Measurements from ENCODE around the gene PLA2G12B.

The PLA2G12B gene

DNA sequence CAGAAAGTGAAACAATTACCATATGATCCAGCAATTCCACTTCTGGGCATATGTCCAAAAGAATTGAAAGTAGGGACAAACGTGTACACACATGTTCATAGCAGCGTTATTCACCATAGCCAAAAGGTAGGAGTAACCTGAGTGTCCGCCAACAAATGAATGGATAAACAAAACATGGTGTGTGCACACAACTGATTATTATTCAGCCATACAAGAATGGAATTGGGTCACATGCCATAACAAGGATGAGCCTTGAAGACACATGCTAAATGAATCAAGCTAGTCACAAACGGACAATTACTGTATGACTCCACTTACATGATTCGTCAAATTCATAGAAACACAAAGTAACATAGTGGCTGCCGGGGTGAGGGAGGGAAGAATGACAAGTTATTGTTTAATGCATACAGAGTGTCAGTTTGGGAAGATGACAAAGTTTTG, 65.2 kb downstream of the PLA2G12B start:
- Mint-ChIP-seq H3K9me3 (ENCODE audit: low read depth) (no peaks in the 10 kb centered on the region), H3K36me3 (peaks cover 15% of the 10 kb centered on the region), H3K4me1 (ENCODE audit: low read depth) (peaks cover 21% of the 10 kb centered on the region), H3K4me3 (no peak overlapping the region), H3K27ac (no peak overlapping the region), H3K27me3 (peaks cover 3% of the 10 kb centered on the region)

DNA sequence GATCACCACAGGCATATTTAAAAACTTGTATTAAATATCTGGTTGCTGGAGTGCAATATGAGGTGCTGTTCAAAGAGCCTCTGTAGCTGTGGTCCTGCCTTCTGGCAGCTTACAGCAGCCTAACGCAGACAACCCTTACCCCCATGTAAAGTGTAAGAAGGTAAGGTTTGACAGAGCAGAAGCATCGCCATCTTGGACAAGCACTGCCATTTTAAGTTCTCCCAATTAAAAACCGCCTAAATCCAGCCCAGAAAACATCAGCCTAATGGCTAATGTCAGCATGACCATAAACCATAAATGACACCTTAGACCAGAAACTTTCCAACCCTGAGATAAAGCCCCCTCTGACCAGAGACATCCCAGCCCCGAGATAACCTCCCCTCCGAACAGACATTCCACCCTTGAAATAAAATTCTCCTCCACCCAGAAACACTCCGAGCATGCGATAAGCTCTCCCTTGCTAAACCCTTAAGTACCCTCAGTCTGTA, 66.4 kb downstream of the PLA2G12B start:
- H3K36me3 Mint-ChIP-seq, result peaks cover 18% of the 10 kb centered on the region
- H3K4me1 Mint-ChIP-seq (ENCODE audit: low read depth), result peaks cover 21% of the 10 kb centered on the region
- H3K27me3 Mint-ChIP-seq, result no peaks in the 10 kb centered on the region
- H3K4me3 Mint-ChIP-seq, result no peak overlapping the region
- H3K9me3 Mint-ChIP-seq (ENCODE audit: low read depth), result no peaks in the 10 kb centered on the region
- no peak overlapping the region for H3K27ac Mint-ChIP-seq

DNA sequence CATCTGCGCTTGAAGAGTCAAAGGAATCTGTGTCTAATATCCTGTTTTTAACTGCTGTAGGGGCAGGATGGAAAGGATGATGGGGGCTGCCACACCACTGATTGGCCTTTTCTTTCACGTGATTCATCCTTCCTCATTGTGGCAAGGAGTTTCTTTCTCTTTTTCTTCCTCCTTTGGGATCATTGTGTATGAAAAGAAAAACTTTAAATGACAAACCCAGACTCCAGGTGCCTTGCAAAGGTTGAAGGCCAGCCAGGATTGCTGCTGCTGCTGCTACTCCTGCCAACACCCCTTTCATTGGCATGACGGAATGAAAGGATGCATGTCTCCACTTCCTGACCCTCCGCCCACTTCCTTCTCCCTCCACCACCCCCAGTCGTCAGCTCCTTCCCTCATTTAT, 67.6 kb downstream of the PLA2G12B start:
- H3K4me1 Mint-ChIP-seq (ENCODE audit: low read depth), result peaks cover 21% of the 10 kb centered on the region
- H3K27ac Mint-ChIP-seq, result peak overlapping the region; percentile 59
- no peaks in the 10 kb centered on the region for H3K9me3 Mint-ChIP-seq (ENCODE audit: low read depth)
- peaks cover 23% of the 10 kb centered on the region for H3K36me3 Mint-ChIP-seq
- no peaks in the 10 kb centered on the region for H3K27me3 Mint-ChIP-seq
- peak overlapping the region; percentile 62 for H3K4me3 Mint-ChIP-seq

DNA sequence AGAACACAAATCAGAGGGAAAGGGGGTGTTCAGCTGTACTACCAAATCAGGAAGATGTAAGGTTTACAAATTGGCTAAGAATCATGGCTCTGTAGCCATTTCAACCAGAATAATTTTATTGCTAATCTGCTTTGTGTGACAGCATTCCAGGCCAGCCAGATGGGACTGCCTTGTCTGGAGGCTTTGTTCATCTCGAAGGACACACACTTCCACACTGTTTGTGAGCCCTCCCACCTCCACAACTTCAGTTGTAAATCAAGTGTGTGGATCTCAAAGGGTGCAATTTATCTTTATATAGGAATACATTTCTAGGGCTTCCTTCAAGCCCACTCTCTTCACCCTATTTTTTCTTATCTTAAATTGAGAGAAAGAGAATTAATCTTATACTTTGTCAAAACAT, 68.0 kb downstream of the PLA2G12B start:
- H3K4me1 Mint-ChIP-seq (ENCODE audit: low read depth), result peaks cover 21% of the 10 kb centered on the region
- H3K27me3 Mint-ChIP-seq, result no peaks in the 10 kb centered on the region
- peak overlapping the region; percentile 59 for H3K27ac Mint-ChIP-seq
- peak overlapping the region; percentile 62 for H3K4me3 Mint-ChIP-seq
- peaks cover 26% of the 10 kb centered on the region for H3K36me3 Mint-ChIP-seq
- no peaks in the 10 kb centered on the region for H3K9me3 Mint-ChIP-seq (ENCODE audit: low read depth)

DNA sequence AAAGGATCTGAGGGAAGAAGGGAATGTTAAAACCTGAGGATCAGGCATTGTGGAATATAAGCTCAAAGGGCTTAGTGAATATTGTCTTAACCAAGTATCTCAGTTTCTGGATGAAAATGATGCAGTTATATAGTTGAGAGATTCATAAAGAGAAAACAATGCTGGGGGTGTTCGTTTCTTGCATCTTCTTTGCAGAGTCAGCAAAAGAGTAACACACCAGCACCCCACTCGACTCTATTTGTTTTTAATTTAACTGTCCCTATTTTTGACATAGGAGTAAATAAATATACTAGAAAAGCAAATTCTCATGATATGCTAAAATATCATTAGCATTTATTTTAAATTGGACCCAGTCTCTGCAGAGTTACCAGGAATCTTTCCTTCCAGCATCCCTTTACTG, 68.7 kb downstream of the PLA2G12B start:
- Mint-ChIP-seq H3K4me3 (no peak overlapping the region), H3K27ac (peak overlapping the region; percentile 64), H3K27me3 (no peaks in the 10 kb centered on the region), H3K36me3 (peaks cover 27% of the 10 kb centered on the region), H3K9me3 (ENCODE audit: low read depth) (no peaks in the 10 kb centered on the region), H3K4me1 (ENCODE audit: low read depth) (peaks cover 21% of the 10 kb centered on the region)
